Pancreas (tissue), 10 donors: Measurements from ENCODE around the gene MTMR8. TPM values are rescaled to one million over a fixed set of nuclear protein-coding genes. Genes with fewer than 3 reads are reported as not detected.
"Not testable (repeated sequence)": the region's sequence is repeated elsewhere in the genome, so short reads cannot be mapped to it uniquely, and the experiment has no call there.

Source experiments
- ATAC-seq, 4 donors: fragments of 200-7000 bp; cut with Tn5 transposase; one replicate each; pipeline versions ENCODE4 v1.8.0 to v1.9.1; 2020; ENCODE audit warnings: mild to moderate bottlenecking in 4 of 4, moderate library complexity in 4 of 4
- DNase-seq, 6 donors: peaks; one replicate each; pipeline ENCODE4 v3.0.0-alpha.2; 2020
- FAIRE-seq: peaks from 2 replicates; lab custom pipeline; 2012; peaks lifted over from hg19 to GRCh38; lab: Jason Lieb, UNC
- H3K27ac ChIP-seq, 4 donors: fragments of 200-600 bp; sonication (generic); 1 replicate in 3 of 4; 2 replicates in 1 of 4; pipeline versions ENCODE4 v1.5.0 to v1.8.0; 2020
- H3K27me3 ChIP-seq, 4 donors: fragments of 200-600 bp; one replicate each; pipeline ENCODE4 v1.8.0; 2021
- H3K36me3 ChIP-seq, 3 donors: fragments of 200-600 bp; sonication (generic) in 1 of 3; one replicate each; pipeline versions ENCODE4 v1.5.0 to v1.8.0; 2020 to 2021
- H3K4me1 ChIP-seq, 3 donors: fragments of 200-600 bp; one replicate each; pipeline ENCODE4 v1.8.0; 2021
- H3K4me3 ChIP-seq, 4 donors: fragments of 200-600 bp; sonication (generic) in 2 of 4; one replicate each; pipeline versions ENCODE4 v1.5.0 to v1.8.0; 2020 to 2021
- H3K9me3 ChIP-seq, 4 donors: fragments of 200-600 bp; one replicate each; pipeline ENCODE4 v1.8.0; 2021
- WGBS, 2 donors: extraction: QIAGEN DNeasy Blood & Tissue Kit; methylation state at CpG; one replicate each; pipeline ENCODE4 v1.1.7; 2013; 5-methylcytosine and 5-hydroxymethylcytosine counted together
- intact Hi-C, 3 donors: fragments of 100-400 bp; cut with DNase I; formaldehyde crosslinking; loops; one replicate each; pipeline versions ENCODE4 v1.11.1 to v1.14.2; 2022
- polyA plus RNA-seq, 2 donors: library from polyadenylated mRNA; stranded (reverse); fragments of 200-250 nt; gene quantifications; one replicate each; pipeline ENCODE4 v1.2.3, GENCODE V29; 2013
- total RNA-seq, 6 donors: library from RNA; stranded (reverse); fragmentation: NEBNext Ultra II Directional in 4 of 6; extraction: Animal tissue kit (Norgen Biotek cat#: 25700) in 4 of 6; gene quantifications; one replicate each; pipeline versions ENCODE4 v1.2.1 to v1.2.4, GENCODE V29; 2021 to 2023
- TF ChIP-seq, protein P1 (sequence below), 4 donors: fragments of 200-600 bp; sonication (generic) in 3 of 4; IDR thresholded peaks; one replicate each; pipeline versions ENCODE4 v1.5.0 to v1.8.0; 2021; ENCODE audit warnings: antibody characterized with exemption in 4 of 4
- donor health status: healthy with polysubstance abuse.
- donor health status: DM: no; HTN: no; CAD: no; lungs with moderate emphysema.
- donor health status: DM: no; HTN: no; CAD: no.
- donor health status: control.
- donor health status: control.
- donor health status: Bipolar disorder and iron deficiency.
- donor health status: DM: yes; HTN: yes; CAD: no.
- donor health status: DM: no; HTN: no; CAD: no.
- donor health status: DM: no; HTN: no; CAD: no.
- donor health status: DM: yes; HTN: yes; CAD: no.

Gene MTMR8
- total and polyA plus RNA-seq, 8 donors, result 0.35 to 1.7 (median 1.2) TPM

DNA sequence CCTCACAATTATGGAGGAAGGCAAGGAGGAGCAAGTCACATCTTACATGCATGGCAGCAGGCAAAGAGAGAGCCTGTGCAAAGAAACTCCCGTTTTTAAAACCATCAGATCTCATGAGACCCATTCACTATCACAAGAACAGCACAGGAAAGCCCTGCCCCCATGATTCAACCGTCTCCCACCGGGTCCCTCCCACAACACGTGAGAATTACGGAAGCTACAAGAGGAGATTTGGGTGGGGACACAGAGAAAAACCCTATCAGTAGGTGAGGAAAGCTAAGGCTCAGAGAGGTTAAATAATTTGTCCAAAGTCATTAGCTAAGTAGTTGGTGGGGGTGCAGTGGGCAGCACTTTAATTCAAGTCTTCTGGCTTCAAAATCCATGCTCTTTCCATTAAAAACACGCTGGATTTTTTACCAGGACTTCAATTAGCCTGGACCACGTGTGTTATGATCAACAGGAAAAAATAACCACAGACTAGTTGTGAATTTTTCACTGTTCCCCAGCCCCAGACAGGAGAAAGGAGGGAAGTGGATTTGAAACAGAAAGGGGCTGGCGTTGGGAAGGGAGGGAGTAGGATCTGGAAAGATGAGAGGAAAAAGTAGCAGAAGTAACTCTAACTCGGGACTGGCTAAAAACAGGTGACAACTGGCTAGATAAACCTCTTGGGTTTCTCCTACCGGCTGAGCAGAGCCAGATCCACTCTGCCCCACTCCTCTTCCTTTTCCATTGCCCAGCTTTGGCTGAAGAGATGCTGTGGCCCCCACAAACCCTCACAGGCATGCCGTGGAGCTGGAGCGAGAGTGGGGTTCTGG, 986 bp downstream of the MTMR8 start:
- Histone ChIP-seq H3K27me3 (peaks cover 0 to 6% (median 0%) of the 10 kb centered on the region in 4 donors), H3K36me3 (no peaks in the 10 kb centered on the region), H3K27ac (no peak overlapping the region), H3K9me3 (no peaks in the 10 kb centered on the region), H3K4me1 (no peaks in the 10 kb centered on the region), H3K4me3 (peak overlapping the region; percentile 31 to 49 (median 40))
- DNase-seq (no peak), ATAC-seq (peak in 2 of 4 donors; percentile 40 to 49), FAIRE-seq (no peak)
- intact Hi-C loops, result no loop called here
- WGBS, 2 donors, result 34 to 40% methylated on average over 12 of the region's 12 CpGs
- TF ChIP-seq, protein P1, sequence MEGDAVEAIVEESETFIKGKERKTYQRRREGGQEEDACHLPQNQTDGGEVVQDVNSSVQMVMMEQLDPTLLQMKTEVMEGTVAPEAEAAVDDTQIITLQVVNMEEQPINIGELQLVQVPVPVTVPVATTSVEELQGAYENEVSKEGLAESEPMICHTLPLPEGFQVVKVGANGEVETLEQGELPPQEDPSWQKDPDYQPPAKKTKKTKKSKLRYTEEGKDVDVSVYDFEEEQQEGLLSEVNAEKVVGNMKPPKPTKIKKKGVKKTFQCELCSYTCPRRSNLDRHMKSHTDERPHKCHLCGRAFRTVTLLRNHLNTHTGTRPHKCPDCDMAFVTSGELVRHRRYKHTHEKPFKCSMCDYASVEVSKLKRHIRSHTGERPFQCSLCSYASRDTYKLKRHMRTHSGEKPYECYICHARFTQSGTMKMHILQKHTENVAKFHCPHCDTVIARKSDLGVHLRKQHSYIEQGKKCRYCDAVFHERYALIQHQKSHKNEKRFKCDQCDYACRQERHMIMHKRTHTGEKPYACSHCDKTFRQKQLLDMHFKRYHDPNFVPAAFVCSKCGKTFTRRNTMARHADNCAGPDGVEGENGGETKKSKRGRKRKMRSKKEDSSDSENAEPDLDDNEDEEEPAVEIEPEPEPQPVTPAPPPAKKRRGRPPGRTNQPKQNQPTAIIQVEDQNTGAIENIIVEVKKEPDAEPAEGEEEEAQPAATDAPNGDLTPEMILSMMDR (IDR thresholded peaks at IDR 0.05), result no peak

DNA sequence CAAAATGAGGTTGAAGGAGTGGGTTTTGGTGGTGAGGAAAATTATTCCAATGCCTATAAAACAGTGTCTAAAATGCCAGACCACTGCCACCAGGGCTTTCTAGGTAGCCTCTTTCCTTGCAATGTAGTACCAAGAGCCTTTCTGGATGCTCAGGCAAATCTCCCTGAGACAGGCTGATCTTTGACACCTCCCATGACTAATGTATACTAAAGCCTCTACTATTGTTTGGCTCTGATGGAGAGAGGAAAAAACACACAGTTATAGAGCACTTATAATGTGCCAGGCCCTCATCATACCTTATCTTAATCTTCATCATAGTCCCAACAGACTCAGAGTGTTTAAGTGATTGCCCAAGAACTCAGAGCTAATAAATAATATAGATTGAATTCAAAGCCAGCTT, 5.8 kb downstream of the MTMR8 start:
- DNase-seq, result no peak
- no peaks in the 10 kb centered on the region for H3K9me3 ChIP-seq
- FAIRE-seq, result no peak
- intact Hi-C loops, result no loop called here
- H3K27me3 ChIP-seq, result peaks cover 0 to 6% (median 0%) of the 10 kb centered on the region in 4 donors
- no peak overlapping the region for H3K4me3 ChIP-seq
- no peak overlapping the region for H3K27ac ChIP-seq
- ATAC-seq, result no peak
- no peaks in the 10 kb centered on the region for H3K4me1 ChIP-seq
- TF ChIP-seq, protein P1 (IDR thresholded peaks at IDR 0.05), result no peak
- H3K36me3 ChIP-seq, result no peaks in the 10 kb centered on the region

DNA sequence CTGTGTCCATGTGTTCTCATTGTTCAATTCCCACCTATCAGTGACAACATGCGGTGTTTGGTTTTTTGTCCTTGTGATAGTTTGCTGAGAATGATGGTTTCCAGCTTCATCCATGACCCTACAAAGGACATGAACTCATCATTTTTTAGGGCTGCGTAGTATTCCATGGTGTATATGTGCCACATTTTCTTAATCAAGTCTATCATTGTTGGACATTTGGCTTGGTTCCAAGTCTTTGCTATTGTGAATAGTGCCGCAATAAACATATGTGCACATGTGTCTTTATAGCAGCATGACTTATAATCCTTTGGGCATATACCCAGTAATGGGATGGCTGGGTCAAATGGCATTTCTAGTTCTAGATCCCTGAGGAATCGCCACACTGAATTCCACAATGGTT, 14.5 kb downstream of the MTMR8 start:
- H3K9me3 ChIP-seq, ATAC-seq, H3K27ac ChIP-seq, H3K36me3 ChIP-seq, intact Hi-C loops, FAIRE-seq, H3K4me1 ChIP-seq, H3K27me3 ChIP-seq, H3K4me3 ChIP-seq, DNase-seq: not testable (repeated sequence)
- WGBS, 2 donors, result 89 to 96% methylated on average over 4 of the region's 4 CpGs

GRCh38 chrX:64379924-64380323, 15.3 kb downstream of the MTMR8 start:
- ATAC-seq, result no peak
- Histone ChIP-seq H3K9me3 (no peaks in the 10 kb centered on the region), H3K4me1 (no peaks in the 10 kb centered on the region), H3K4me3 (no peak overlapping the region), H3K36me3 (no peaks in the 10 kb centered on the region), H3K27me3 (no peaks in the 10 kb centered on the region), H3K27ac (no peak overlapping the region)
- TF ChIP-seq, protein P1 (IDR thresholded peaks at IDR 0.05), result no peak
- no peak for FAIRE-seq
- 50 to 91% methylated on average over 1 of the region's 1 CpG for WGBS, 2 donors
- no peak for DNase-seq
- intact Hi-C loops, result no loop called here

DNA sequence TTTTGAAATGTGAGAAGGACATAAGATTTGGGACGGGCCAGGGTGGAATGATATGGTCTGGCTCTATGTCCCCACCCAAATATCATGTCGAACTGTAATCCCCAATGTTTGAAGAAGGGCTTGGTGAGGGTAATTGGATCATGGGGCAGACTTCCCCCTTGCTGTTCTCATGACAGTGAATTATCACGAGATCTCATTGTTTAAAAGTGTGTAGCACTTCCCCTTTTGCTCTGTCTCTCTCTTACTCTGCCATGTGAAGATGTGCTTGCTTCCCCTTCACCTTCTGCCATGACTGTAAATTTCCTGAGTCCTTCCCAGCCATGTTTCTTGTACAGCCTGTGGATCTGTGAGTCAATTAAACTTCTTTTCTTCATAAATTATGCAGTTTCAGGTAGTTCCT, 17.5 kb downstream of the MTMR8 start:
- Histone ChIP-seq H3K27me3 (no peaks in the 10 kb centered on the region), H3K27ac (no peak overlapping the region), H3K4me1 (no peaks in the 10 kb centered on the region), H3K9me3 (no peaks in the 10 kb centered on the region), H3K36me3 (no peaks in the 10 kb centered on the region), H3K4me3 (no peak overlapping the region)
- DNase-seq (no peak), FAIRE-seq (no peak), ATAC-seq (no peak)
- TF ChIP-seq, protein P1 (IDR thresholded peaks at IDR 0.05), result no peak
- WGBS, 2 donors, result 64 to 89% methylated on average over 3 of the region's 3 CpGs
- intact Hi-C loops, result no loop called here
